Uterus (tissue), 2 donors: ENCODE results near the gene EPHA6.

Experiments
- CTCF ChIP-seq, 4 experiments: fragments of 200-600 bp in 2 of 4; fragments of 450-650 bp in 2 of 4; sonication (generic) in 2 of 4; IDR thresholded peaks; one replicate each; pipeline ENCODE4 v1.5.1; 2016 to 2019; ENCODE audit warnings: antibody characterized with exemption in 4 of 4, mild to moderate bottlenecking in 2 of 4, moderate library complexity in 1 of 4
- POLR2A ChIP-seq, 2 donors: fragments of 450-650 bp; IDR thresholded peaks; one replicate each; pipeline ENCODE4 v1.6.1; 2016; ENCODE audit warnings: antibody characterized with exemption in 2 of 2, mild to moderate bottlenecking in 1 of 2, moderate library complexity in 1 of 2

DNA sequence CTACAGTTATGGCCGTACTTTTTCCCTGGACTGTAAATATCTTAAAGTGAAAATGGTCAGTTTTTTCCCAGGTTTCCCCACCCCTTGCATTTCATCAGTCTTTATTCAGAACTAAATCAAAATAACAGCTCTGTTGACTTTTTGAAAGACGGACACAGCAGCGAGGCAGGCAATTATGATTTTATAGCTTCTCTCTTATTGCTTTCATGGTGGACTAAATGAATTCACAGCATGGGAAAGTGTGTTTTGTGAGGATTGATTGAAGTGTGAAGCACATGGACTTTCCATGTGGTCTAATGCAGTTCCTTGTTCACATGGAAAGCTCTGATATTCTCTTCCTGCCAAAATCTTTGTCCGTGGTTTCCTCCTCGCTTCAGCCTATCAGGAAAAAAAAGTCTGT is 681.5 kb downstream of the EPHA6 start:
- no peak for TF ChIP-seq CTCF (IDR thresholded peaks at IDR 0.05)
- no peak for TF ChIP-seq POLR2A (IDR thresholded peaks at IDR 0.05)
